Ecto neural progenitor cell (in vitro differentiated cells): Measurements from ENCODE around the gene TOLLIP.
"Not testable (repeated sequence)": the region's sequence is repeated elsewhere in the genome, so short reads cannot be mapped to it uniquely, and the experiment has no call there.

Experiments
- DNase-seq: peaks from one replicate; pipeline ENCODE4 v3.0.0-alpha.2; 2018; ENCODE audit warnings: low spot score

TOLLIP gene

GRCh38 chr11:1263010-1263409, 46.4 kb downstream of the TOLLIP start:
- no peak for DNase-seq

DNA sequence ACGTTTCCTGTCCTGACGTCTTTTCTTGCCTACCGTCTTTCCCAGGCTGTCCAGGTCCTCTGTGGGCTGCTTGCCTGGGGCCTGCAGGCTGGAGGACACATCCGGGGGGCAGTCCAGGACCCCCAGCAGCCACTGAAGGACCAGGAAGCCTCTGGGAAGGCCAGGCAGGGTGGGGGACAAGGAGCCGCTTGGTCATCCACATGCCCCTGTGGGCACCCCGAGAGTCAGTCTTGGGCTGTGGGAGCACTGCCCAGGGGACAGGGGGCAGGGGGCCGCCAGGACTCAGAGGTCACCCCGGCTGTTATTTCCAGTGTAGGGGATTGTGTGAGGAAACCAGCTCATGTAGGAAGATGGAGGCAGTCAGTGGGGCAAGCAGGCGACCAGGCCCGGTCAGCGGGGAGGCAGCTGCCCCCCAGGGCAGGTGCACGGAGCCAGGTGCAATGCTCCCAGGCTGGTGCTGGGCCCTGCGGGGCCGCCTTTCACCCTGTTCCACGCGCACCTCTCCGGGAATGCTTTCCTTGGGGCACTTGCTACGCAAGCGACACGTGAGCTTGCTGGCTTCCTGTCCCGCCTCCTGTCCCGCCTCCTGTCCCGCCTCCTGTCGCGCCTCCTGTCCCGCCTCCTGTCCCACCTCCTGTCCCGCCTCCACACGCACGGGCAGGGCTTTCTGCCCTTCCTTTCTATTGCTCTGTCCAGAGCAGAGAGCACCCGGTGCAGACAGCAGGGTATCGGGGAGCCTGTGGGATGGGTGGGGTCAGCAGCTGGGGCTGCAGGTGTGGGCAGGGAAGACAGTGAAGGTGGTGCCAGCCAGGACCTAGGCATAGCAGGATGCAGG, 47.0 kb downstream of the TOLLIP start:
- DNase-seq, result peak; percentile 91

GRCh38 chr11:1261241-1262071, 48.0 kb downstream of the TOLLIP start:
- no peak for DNase-seq

GRCh38 chr11:1260620-1261019, 48.8 kb downstream of the TOLLIP start:
- DNase-seq, result no peak

GRCh38 chr11:1260023-1260501, 49.4 kb downstream of the TOLLIP start:
- DNase-seq, result no peak

DNA sequence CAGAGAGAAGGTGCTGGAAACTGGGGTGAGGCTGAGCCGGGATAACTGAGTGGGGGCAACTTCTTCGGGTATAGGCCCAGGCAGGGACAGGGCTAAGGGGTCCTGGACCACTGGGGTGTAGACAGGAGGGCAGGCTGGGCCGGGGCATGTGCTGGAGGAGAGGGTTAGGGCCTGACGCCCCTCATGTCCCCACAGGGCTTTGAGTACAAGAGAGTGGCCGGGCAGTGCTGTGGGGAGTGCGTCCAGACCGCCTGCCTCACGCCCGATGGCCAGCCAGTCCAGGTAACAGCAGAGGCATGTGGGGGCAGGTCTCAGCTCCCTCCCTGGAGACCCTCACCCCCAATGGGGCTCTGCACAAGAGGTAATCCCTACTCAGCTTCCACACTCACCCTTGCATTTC, 49.9 kb downstream of the TOLLIP start:
- no peak for DNase-seq

DNA sequence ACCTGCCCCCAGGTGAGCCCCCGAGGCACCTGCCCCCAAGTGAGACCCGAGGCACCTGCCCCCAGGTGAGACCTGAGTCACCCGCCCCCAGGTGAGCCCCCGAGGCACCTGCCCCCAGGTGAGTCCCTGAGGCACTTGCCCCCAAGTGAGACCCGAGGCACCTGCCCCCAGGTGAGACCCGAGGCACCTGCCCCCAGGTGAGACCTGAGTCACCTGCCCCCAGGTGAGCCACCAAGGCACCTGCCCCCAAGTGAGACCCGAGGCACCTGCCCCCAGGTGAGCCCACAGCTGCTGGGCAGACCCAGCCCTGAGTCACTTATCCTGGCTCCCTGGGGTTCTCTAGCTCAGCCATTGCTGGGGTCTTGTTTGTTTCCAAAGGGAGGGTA, 50.4 kb downstream of the TOLLIP start:
- no peak for DNase-seq

GRCh38 chr11:1258401-1259075, 50.9 kb downstream of the TOLLIP start:
- no peak for DNase-seq

- DNase-seq, result no peak
Measured at GRCh38 chr11:1257916-1258315, 51.5 kb downstream of the TOLLIP start.

GRCh38 chr11:1257366-1257765, 52.1 kb downstream of the TOLLIP start:
- no peak for DNase-seq

GRCh38 chr11:1256257-1257045, 53.0 kb downstream of the TOLLIP start:
- no peak for DNase-seq

DNA sequence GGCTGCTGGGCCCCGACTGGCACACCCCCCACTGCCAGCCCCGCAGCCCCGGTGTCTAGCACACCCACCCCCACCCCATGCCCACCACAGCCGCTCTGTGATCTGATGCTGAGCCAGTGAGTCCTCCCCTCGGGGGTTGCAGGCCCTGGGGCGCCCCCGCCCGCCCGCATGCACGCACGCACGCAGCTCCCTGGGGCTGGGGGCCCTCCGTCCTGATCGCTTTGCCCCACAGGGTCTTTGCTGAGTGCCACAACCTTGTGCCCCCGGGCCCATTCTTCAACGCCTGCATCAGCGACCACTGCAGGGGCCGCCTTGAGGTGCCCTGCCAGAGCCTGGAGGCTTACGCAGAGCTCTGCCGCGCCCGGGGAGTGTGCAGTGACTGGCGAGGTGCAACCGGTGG, 54.3 kb downstream of the TOLLIP start:
- no peak for DNase-seq

GRCh38 chr11:1254733-1255132, 54.7 kb downstream of the TOLLIP start:
- no peak for DNase-seq

- DNase-seq, result no peak
Measured at GRCh38 chr11:1254086-1254648, 55.3 kb downstream of the TOLLIP start.

- DNase-seq, result no peak
Measured at GRCh38 chr11:1253103-1253485, 56.3 kb downstream of the TOLLIP start.

- DNase-seq, result no peak
Measured at GRCh38 chr11:1252371-1253102, 56.9 kb downstream of the TOLLIP start.

DNA sequence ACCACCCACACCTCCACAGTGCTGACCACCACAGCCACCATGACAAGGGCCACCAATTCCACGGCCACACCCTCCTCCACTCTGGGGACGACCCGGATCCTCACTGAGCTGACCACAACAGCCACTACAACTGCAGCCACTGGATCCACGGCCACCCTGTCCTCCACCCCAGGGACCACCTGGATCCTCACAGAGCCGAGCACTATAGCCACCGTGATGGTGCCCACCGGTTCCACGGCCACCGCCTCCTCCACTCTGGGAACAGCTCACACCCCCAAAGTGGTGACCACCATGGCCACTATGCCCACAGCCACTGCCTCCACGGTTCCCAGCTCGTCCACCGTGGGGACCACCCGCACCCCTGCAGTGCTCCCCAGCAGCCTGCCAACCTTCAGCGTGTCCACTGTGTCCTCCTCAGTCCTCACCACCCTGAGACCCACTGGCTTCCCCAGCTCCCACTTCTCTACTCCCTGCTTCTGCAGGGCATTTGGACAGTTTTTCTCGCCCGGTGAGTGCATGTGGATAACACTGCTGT, 58.1 kb downstream of the TOLLIP start:
- DNase-seq, result no peak

DNA sequence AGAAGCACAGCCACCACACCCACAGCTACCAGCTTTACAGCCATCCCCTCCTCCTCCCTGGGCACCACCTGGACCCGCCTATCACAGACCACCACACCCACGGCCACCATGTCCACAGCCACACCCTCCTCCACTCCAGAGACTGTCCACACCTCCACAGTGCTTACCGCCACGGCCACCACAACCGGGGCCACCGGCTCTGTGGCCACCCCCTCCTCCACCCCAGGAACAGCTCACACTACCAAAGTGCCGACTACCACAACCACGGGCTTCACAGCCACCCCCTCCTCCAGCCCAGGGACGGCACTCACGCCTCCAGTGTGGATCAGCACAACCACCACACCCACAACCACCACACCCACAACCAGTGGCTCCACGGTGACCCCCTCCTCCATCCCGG, 59.0 kb downstream of the TOLLIP start:
- not testable (repeated sequence) for DNase-seq

DNA sequence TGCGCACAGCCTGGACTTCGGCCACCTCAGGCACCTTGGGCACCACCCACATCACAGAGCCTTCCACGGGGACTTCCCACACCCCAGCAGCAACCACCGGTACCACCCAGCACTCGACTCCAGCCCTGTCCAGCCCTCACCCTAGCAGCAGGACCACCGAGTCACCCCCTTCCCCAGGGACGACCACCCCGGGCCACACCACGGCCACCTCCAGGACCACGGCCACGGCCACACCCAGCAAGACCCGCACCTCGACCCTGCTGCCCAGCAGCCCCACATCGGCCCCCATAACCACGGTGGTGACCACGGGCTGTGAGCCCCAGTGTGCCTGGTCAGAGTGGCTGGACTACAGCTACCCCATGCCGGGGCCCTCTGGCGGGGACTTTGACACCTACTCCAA, 60.5 kb downstream of the TOLLIP start:
- not testable (repeated sequence) for DNase-seq

DNA sequence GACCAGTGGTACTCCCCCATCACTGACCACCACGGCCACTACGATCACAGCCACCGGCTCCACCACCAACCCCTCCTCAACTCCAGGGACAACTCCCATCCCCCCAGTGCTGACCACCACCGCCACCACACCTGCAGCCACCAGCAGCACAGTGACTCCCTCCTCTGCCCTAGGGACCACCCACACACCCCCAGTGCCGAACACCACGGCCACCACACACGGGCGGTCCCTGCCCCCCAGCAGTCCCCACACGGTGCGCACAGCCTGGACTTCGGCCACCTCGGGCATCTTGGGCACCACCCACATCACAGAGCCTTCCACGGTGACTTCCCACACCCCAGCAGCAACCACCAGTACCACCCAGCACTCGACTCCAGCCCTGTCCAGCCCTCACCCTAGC, 62.4 kb downstream of the TOLLIP start:
- not testable (repeated sequence) for DNase-seq
